ENCODE measurements around the gene EFEMP2. TPM values are rescaled to one million over a fixed set of nuclear protein-coding genes. Genes with fewer than 3 reads are reported as not detected.

Gene EFEMP2
- total RNA-seq, 1 donor from 2014 or later = 310 TPM

DNA sequence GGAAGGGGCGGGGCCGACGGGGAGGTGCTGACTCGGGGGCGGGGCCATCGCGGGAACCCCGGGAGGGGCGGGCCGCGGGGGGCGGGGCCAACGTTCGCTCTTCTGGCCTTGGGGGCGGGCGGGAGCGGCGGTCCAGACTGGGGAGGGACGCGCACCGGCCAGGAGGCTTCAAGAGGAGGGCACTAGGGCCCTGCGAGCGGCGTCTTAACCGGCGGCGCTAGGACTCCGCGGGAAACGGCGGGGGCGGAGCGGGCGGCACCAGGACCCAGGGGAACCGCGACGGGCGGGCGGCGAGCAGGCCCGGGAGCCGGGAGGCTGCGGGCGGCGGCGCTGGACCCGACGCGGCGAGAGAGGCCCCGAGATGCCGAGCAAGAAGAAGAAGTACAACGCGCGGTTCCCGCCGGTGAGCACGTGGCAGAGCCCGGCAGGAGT is 46.6 kb upstream of the EFEMP2 start, which contains the start of gene DRAP1:
TSS of gene DRAP1 (plus strand) at position 286 of the 432 bp plus-strand sequence. CDS start at position 362, 76 bp downstream.
- Mint-ChIP-seq H3K4me3 (ENCODE audit: unreplicated experiment) (peak within 1 kb of the TSS; percentile 90), H3K9me3 (ENCODE audit: low read depth) (no peaks in the 10 kb centered on the region), H3K36me3 (ENCODE audit: low read depth) (peaks cover 15% of the 10 kb centered on the region), H3K27me3 (ENCODE audit: low read depth) (no peaks in the 10 kb centered on the region), H3K4me1 (ENCODE audit: low read depth) (peaks cover 46% of the 10 kb centered on the region), H3K27ac (ENCODE audit: unreplicated experiment) (peak within 1 kb of the TSS; percentile 91)
- TF ChIP-seq, protein P1, sequence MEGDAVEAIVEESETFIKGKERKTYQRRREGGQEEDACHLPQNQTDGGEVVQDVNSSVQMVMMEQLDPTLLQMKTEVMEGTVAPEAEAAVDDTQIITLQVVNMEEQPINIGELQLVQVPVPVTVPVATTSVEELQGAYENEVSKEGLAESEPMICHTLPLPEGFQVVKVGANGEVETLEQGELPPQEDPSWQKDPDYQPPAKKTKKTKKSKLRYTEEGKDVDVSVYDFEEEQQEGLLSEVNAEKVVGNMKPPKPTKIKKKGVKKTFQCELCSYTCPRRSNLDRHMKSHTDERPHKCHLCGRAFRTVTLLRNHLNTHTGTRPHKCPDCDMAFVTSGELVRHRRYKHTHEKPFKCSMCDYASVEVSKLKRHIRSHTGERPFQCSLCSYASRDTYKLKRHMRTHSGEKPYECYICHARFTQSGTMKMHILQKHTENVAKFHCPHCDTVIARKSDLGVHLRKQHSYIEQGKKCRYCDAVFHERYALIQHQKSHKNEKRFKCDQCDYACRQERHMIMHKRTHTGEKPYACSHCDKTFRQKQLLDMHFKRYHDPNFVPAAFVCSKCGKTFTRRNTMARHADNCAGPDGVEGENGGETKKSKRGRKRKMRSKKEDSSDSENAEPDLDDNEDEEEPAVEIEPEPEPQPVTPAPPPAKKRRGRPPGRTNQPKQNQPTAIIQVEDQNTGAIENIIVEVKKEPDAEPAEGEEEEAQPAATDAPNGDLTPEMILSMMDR (IDR thresholded peaks at IDR 0.05) = no peak
- peak; percentile 100 for DNase-seq (ENCODE audit: low spot score)

DNA sequence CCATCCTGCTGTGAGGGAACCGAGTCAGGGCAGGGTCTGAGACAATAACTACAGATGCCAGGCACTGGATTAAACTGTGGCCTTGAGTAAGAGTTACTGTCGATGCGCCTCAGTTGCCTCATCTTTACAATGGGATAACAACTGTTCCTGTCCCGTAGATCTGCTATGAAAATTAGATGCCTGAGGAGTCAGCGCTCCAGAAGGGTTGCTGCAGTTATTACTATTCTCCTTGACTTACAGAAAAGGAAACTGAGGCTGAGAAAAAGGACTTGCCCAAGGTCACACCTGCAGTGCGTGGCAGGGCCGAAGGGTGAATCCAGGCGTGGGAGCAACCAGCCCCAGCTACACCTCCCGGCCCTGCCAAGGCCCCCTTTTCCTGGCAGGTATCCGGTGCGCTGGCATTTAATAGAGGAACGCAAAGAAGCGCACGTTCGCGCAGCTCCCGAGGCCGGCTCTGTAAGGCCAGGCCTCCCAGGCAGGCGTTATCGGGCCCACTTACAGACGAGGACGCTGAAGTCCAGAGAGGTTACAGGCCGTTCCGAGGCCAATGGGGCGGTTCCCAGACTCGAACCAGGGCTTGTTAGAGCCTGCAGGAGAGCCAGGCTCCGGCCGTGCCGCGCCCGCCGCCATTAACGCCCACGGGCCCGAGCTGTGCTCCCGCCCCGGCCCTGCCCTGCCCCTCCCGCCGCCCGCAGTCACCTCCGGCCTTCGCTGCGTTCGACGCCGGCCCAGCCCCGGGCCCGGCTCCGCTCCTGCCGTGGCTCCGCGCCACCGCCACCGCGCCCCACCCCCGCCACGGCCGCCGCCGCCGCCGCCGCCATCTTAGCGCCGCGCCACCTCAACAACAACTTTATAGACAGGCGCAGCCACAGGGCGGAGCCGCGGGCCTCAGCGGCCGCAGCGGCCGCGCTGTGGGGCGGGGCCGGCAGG is 45.9 kb upstream of the EFEMP2 start, which contains the start of gene C11orf68:
TSS of gene C11orf68 (minus strand) at position 852 of the 930 bp plus-strand sequence. CDS start at position 821, 31 bp downstream.
- Mint-ChIP-seq H3K36me3 (ENCODE audit: low read depth) (peaks cover 15% of the 10 kb centered on the region), H3K27ac (ENCODE audit: unreplicated experiment) (peak within 1 kb of the TSS; percentile 91), H3K4me1 (ENCODE audit: low read depth) (peaks cover 46% of the 10 kb centered on the region), H3K9me3 (ENCODE audit: low read depth) (no peaks in the 10 kb centered on the region), H3K4me3 (ENCODE audit: unreplicated experiment) (peak within 1 kb of the TSS; percentile 90), H3K27me3 (ENCODE audit: low read depth) (no peaks in the 10 kb centered on the region)
- DNase-seq (ENCODE audit: low spot score) = no peak
- TF ChIP-seq, protein P1 (IDR thresholded peaks at IDR 0.05) = no peak

DNA sequence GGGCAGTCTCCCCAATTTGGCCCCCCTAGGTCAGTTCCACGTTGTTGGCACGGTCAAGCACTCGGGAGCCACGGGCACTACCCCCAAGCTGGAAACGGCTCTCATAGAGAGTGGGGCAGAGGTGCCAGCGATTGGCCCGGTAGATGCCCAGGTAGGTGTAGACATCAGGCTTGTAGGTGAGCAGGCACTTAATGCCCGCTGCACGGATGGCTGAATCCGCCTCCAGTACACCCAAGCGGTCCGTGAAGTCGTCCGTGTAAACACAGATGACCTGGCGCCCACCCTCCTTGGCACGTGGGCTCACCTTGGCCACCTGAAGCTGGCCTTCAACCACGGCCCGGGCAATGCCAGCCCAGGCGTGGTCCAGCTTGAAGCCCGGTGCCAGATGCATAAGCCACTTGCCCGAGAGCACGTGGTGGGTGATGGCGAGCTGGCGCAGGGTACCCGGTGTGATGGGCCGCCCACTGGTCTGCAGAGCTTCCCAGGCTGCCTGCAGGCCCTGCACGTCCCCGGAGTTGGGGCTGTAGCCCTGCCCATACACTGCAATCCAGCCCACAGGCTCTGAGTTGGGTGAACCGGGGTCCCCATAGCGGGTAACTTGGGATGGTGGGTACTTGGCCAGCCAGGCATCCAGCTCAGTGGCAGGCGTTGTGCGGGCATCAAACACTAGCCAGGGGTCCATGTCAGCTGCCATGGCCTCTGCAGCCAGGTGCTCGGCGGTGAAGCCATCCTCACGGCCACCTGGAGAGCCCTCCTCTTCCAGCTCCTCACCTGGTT is 45.0 kb upstream of the EFEMP2 start:
- peaks cover 49% of the 10 kb centered on the region for H3K4me1 Mint-ChIP-seq (ENCODE audit: low read depth)
- H3K27me3 Mint-ChIP-seq (ENCODE audit: low read depth) = no peaks in the 10 kb centered on the region
- H3K4me3 Mint-ChIP-seq (ENCODE audit: unreplicated experiment) = peak overlapping the region; percentile 76
- peak overlapping the region; percentile 100 for H3K27ac Mint-ChIP-seq (ENCODE audit: unreplicated experiment)
- TF ChIP-seq, protein P1 (IDR thresholded peaks at IDR 0.05) = no peak
- no peaks in the 10 kb centered on the region for H3K9me3 Mint-ChIP-seq (ENCODE audit: low read depth)
- no peak for DNase-seq (ENCODE audit: low spot score)
- H3K36me3 Mint-ChIP-seq (ENCODE audit: low read depth) = peaks cover 9% of the 10 kb centered on the region

DNA sequence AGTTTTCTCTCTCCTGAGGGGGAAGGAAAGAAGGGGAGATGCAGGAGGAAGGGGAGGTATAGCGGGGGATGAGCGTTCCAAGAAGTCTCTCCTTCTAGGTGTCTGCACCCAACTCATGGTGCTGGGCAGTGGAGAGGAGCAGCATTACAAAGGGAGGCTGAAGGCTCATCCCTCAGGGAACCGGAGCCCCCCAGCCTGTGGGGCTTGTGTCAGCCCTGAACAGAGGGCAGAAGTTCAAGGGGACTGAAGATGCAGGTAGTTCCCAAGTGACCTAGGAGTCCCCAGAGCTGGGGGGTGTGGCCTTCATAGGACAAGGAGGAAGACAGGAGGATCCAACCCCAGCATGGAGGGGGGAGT is 44.5 kb upstream of the EFEMP2 start:
- no peaks in the 10 kb centered on the region for H3K27me3 Mint-ChIP-seq (ENCODE audit: low read depth)

More for the DNA sequence above, 44.5 kb upstream of the EFEMP2 start:
- TF ChIP-seq, protein P1 (IDR thresholded peaks at IDR 0.05) = no peak
- no peak for DNase-seq (ENCODE audit: low spot score)
- Mint-ChIP-seq H3K9me3 (ENCODE audit: low read depth) (no peaks in the 10 kb centered on the region), H3K4me3 (ENCODE audit: unreplicated experiment) (peak overlapping the region; percentile 76), H3K36me3 (ENCODE audit: low read depth) (peaks cover 4% of the 10 kb centered on the region), H3K27ac (ENCODE audit: unreplicated experiment) (peak overlapping the region; percentile 100), H3K4me1 (ENCODE audit: low read depth) (peaks cover 55% of the 10 kb centered on the region)
